HG02943 (cell line): Measurements from ENCODE around the gene RPRM.
"Not testable (repeated sequence)": the region's sequence is repeated elsewhere in the genome, so short reads cannot be mapped to it uniquely, and the experiment has no call there.

Source experiments
- ATAC-seq: cut with Tn5 transposase; IDR thresholded peaks from one replicate; pipeline ENCODE4 v1.9.1; 2021; ENCODE audit warnings: mild to moderate bottlenecking, low read depth, moderate library complexity; ENCODE audit not compliant: unreplicated experiment

Gene RPRM

DNA sequence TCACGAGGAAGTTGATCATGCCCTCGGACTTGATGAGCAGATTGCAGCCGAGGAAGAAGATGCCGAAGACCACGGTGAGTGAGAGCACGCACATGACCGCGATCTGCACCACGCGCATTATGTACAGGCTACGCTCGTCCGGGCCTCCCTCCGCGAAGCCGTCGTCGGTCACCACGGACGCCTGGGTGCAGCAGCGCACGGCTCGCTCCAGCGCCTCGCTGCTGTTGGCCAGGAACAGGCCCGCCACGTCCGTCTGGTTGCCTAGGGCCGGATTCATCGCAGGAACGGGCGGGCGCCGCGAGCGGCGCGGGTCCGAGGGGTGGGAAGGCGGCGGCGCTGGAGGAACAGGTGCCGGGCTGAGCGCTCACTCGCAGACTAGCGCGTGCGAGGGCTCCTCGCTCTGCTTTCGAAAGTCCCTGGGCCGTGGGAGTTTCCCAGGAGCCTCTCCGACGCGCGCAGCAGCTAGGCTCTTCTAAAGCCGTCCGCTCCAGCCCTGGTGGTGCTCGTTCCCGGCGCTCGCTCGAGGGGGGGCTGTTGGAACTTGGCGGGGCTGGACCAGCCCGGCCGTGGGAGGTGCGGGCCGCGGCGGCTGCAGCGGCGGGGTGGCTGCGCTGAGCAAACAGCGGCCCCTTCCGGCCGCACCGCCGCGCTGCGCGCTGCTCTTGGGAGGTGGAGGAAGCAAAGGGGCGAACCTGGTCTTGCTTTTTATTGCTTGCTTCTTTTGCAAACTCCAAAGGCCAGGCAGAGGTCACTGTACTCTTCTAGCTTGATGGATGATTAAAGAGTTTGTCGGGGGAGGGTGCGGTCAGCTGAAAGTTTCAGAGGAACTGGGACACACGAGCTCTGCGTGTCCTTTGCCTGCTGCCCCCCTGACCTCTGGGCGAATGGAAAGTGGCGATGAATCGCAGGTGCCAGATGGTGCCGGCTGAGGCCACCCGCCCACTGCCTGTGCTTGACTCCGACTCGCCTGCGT, at the start of gene RPRM:
TSS of gene RPRM (minus strand) at position 474 of the 973 bp plus-strand sequence. CDS start at position 277, 197 bp downstream.
- ATAC-seq: peak; percentile 87

DNA sequence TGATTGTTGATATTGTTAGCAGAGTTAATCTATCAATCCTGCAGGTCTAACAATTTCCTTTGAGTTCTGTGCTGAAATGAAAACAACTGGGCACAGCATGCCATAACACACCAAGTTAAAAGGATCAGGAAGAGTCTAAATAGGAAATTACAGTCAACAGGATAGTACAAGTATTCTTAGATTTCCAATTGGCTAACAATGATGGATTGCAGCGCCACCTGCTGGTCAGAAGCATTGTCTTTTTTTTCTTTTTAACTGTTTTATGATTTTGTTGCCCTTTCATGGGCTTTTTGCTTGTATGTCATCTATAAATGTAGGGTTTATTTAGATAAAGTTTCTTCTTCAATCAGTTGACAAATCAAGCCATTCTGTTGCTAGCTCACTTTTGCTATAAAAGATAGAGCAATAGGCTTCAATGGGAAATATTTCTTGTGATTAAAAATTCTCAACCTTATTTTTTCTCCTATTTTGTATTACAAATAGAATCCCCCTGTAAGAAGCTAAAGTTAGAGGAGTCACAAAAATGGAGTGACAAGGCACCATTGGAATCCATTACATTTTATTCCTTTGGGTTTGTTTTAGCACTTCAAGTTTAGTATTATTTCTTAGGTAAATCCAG, 40.8 kb upstream of the RPRM start:
- ATAC-seq: no peak

DNA sequence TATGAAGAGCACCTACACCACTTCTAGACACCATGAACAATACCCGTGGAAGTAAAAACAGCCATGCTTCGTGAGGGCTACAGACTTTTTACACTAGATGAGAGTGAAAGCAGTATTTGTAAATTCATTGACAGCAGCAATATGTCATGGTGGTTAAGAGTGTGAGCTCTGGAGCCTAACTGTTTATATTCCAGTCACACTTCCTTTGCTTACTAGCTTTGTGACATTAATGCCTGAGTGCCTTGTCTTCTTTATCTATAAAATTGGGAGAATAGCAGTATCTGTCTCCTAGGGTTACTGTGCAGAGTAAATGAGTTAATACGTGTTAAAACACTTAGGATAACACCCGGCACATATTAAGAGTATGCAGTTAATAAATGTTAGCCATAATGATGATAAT, 33.8 kb upstream of the RPRM start:
- ATAC-seq: no peak

DNA sequence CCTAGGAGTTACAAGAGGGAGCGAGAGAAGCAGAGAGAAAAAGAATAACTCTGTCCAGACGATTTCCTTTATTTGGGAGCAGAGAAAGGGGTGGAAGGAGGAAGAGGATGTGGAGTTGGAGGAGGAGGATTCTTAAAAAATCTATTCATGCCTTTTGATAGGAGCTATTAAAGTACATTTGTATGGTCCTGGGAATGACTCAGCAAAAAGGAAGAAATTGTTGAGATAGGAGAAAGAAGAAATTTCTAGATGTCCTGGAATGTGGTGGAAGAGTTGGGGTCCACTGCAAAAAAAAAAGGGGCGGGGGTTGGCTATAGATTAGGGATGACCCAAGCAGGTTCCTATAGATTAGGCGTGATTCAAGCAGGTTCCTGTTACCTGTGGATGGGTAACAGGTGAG, 32.4 kb upstream of the RPRM start:
- no peak for ATAC-seq

DNA sequence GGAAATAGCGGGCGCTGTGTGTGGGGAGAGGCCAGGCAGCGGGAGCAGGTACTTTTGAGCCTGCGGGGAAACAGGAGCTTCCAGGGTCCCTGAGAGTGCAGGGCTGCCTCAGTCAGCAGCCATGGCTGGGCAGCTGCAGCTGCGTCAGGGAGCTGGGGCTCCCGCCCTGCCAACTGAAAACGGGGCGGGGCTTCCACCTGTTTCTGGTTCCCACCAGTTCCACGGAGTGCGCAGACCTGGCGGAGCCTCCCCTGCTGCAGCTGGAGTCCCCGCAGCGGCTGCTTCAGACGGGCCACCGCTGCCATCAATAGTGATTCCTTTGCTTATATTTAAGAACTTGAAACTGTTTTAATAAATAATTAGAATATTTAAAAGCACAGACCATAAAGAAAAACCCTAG, 30.6 kb upstream of the RPRM start:
- ATAC-seq: no peak

DNA sequence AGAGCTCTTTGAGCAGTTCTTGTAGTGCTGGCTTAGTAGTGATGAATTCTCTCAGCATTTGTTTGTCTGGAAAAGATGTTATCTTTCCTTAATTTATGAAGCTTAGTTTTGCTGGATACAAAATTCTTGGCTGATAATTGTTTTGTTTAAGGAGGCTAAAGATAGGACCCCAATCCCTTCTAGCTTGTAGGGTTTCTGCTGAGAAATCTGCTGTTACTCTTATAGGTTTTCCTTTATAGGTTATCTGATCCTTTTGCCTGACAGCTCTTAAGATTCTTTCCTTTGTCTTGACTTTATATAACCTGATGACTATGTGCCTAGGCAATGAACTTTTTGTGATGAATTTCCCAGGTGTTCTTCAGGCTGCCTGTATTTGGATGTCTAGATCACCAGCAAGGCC, 27.9 kb upstream of the RPRM start:
- not testable (repeated sequence) for ATAC-seq

DNA sequence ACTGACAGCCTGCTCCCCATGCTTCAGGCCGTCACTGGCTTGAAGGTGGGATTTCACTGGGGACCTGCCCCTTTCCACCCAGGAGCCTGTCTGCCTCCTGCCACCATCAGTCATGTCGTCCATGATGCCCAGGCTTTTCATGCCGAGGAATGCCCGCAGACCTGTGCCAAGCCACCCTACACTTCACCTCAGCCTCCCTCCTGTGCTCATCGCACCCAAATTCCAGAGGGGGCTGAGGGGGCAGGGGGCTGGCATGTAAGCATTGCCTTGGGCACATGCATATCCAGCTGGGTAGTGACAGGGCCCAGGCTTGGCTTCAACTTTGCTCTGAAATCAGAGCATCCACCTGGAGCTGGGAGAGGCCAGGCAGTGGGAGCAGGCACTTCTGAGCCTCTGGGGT, 20.9 kb upstream of the RPRM start:
- no peak for ATAC-seq

DNA sequence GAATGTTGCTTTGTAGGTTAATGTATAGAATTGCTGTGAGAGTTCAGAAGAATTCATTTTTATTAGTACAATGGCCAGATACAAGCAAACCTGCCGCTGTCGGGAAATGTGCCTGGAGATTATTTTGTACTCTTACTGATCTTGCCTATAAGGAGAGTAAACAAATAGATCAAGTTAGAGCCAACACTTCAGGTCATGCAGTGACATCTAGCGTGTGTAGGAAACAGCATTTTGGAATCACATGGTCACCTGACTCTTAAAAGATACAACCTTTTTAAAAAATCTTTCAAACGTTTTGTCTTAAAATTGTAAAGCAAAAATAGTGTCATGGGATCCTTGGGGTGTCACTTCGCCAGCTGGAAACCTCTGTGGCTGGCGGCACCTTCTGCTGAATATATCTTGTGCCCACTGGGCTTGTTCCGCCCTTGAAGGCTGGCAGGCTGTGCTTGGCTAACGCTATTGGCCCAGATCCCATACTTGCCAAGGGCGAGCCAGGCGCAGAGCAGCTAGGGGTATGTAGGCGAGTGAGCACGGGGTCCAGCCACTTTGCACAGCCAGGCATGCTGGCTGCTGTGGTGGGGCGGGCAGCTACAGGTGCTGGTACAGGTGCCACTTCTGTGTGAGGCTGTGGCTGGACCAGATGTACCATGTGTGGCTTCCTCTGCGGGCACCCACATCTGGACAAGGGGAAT, 19.5 kb upstream of the RPRM start:
- no peak for ATAC-seq

DNA sequence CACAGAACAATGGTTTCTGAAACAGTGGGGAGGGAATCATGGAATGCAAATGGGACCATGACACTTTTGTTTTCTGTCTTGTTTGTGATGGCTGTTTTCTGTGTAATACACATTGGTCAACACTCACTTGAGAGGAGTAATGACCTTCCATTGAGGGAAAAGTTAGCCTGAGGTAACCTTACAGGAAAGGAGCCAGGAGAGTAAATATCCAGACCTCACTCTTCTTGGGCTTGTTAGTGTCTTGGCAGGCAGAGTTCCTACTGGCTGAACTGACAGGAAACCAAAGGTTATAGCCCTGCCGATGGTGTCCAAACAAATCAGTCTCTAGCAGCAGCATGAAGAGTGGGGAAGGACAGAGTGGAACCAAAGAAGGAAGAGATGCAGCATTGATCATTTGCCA, 17.2 kb upstream of the RPRM start:
- ATAC-seq: no peak

DNA sequence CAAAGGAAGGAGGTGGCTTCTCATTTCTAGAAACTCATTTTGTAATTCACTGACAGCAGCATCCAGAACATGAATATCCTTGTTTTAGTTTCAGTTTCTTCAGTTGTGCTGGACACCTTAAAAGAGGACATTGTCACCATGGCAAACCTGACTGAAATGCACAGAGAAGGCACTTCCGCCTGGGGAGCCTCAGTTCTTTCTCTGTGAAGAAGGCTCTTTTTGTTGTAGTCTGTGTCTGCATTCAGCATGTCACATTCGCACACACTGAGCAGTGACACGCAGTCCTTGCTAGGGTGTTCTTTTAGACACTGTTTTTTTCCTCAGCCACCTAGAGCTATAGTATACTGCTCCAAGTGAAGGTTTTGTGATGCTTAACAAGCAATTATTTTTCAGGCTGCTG, 9.5 kb upstream of the RPRM start:
- ATAC-seq: no peak

DNA sequence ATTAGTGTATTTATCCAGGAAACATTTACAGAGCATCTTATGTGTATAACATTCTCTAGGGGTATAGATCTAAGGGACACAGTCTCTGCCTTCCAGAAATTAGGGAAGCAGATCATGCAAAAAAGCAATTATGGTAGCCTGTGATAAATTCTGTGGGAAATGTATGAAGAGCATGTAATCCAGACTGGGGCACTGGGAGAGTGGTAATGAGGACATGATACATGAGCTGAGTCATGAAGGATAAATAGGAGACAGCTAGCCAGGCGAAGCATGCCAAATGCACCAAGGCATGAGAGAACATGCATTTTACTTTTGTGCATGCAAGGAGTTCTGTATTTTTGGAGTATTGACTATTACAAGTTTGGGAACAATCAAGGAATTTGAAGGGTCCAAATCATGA, 8.9 kb upstream of the RPRM start:
- no peak for ATAC-seq

DNA sequence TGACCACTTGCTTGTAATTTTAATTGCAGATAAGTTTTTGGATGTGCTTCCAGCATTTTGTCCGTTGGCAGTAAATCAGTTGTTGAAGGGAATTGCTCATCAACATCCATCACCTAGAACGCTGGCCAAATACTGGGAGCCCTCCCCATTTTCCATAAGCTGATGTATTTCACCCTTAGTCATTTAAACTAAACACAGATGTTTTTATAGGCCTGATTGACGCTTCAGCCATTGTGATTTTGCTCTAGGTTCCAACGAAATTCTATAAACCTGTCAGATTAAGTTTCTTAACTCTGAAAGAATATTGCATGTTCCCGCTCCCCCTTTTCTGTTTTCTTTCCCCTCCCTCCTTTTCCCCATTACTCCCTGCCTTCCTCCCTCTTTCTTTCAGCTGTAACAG, 1.0 kb upstream of the RPRM start:
- ATAC-seq: no peak

DNA sequence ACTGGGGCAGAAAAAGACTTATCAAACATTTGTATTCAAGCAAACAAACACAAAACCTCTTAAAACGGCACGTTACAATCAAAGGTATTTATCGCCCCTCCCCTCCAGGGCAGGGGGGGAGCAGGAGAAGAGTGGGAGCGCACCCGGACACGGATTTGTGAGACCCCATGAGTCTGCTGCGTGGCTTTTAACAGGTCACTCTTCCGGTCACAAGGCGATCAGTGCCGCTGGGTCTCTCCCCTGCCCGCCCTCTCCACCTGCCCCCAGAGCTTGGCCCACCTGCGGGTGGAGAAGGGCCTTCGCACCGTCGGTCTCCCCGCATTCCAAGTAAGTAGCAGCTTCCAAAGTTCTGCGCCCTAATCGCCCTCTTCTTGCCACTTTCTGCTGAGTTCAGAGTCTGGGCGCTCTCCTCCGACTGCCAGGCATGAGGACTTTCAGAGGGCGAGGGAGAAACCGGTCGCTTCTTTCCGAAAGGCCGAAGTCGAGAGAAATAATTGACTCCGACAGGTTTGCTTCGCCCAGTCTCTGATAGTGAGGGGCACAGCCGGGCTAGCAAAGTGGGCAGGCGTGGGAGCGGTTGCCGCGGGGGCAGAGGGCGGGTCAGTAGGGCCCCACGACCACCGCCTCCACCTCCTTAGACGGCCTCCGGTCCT, 800 bp downstream of the RPRM start:
- ATAC-seq: no peak

DNA sequence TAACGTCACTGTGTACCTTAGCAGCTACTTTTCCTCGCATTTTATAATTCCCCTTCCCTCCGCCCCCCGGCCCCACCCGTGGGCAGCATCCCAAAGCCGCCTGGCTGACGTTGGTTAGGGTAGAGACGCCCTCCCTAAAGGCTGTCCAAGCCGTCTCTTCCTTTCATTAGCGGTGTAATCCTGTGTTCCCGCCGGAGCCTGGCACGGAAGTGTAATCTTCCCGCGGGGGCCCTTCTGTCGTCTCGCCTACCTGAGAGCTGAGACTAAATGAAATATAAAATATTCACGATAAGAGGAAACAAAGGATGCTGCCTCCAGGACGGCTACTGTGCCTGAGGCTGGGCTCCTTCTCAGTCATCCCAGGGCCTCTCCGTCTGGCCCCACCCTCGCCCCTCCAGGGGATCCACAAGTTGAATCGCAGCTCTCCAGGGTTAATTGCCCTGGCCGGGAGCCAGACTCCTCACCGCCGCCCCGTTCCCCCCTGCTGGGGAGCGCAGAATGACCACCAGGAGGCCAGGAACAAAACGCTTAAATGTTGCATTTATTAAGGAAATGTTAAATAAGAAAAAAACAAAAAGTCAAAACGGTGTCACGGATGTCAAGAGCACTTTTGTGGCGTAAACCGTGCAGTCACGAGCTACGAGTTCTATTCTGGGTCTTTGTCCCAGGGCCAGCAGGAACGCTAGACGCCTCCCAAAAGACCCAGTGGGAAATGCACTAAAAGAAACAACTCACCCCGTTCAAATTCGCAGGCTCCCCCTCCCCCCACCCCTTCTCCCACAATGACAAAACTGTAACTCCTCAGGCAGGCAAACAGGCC, 1.5 kb downstream of the RPRM start:
- no peak for ATAC-seq

DNA sequence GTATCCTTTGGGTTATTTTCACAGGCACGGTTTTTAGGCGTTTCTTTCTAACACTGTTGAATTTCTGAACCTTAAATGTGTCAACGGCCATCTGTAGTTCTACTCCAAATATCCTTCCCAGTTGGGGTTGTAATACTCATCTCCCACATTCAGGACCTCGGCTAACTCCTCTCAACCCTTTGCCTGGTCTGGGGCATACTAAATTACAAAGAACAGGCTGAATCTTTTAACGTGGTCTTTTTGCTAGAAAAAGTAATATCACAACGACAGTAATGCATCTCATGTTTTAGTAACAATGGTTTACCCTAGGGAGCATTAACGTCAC, 2.1 kb downstream of the RPRM start:
- no peak for ATAC-seq

DNA sequence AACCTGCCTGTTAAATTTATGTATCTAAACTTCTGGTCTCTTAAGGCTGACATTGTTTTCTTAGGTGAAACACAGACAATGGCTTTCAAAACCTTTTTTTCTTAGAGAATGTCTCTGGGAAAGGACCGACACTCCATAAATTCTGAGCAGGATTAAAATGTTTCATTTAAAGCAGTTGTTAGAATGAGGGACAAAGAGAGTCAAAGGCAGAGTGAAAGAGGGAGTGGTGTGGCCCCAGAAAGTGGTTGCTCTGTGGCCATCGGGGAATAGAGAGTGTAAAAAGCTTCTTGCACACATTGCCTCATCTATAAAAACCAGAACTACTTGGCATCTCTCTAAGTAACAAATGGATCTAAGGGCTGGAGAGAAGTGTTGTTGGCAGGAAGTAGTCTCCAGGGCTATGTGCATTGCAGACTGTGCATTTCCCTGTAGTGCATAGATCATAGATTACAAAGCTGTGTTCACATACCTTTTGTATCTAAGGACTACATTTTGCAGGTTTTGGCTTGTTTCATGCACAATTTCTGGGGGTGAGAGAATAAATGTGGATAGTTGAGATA, 3.6 kb downstream of the RPRM start:
- ATAC-seq: no peak

DNA sequence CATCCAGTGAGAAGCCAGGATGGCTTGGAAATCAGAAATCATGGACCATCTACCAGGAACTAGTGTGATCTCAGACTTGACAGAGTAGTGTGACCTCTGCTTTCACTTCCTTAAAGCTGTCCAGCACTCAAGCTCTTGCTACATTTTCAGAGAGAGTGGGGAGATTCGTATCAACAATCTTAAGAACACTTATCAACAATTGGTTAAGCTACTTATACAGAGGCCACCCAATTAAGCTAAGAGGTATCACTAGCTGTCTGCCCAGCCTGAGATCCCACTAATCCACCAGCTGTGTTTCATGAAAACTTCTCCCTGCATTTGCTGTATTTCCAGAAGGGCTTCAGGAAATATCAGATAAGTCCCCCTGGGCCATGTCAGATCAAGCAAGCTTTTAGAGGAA, 4.2 kb downstream of the RPRM start:
- ATAC-seq: no peak

DNA sequence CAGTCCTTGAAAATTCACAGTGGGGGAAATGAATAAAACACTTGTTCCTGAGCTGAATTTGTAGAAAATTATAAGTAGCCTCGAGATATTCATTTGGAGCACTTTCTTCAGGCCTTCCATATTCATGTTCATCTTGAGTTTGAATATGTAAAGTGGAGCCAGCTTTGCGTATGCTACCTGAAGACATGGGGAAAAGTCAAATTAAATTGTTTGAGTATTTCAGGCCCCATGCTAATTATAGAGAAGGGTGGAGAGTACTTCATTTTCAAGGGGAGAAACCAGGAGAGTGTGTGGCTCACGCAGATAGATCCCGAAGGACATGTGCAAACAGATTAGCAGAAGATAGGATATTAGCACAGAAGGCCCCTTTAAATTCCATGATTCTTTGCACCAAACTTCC, 7.7 kb downstream of the RPRM start:
- no peak for ATAC-seq

DNA sequence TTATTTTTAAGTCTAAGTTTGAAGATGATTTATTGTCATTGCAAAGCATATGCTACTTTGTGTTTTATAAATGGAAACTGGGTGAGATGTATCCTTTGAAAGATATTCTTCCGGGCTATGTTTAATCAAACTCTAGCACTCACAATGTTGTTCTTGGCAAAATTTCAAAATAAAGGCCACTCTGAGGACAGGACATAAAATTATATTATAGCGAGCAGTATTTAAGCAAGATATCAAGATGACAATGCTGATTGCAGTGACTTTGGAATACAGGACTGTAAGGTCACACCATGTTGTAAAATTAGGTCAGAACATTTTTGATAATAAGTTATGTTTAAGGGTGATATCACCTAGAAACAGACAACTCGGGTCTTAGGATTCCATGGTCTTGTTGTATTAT, 14.2 kb downstream of the RPRM start:
- no peak for ATAC-seq

DNA sequence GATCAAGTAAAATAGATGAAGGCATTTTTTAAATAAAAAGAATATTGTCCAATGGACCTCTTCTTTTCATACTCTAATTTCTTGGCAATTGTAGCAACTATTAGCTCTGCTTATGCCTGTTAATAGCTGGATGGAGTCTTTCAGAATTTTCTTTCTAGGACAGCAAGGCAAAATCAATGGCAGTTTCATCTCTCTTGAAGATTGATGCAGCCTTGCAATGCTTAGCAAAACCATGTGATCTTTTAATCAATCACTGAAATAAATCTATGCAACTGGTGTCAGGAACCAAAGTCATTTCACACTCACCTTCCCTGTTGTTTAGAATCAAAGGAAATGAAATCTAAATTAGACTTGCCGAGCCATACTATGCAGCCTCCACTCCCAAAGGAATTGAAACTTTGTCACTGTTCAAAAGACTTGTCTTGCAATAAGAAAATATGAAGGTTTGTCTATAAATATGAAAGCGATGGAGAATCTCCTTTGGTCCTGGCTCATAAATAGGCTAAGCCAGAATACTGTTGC, 16.2 kb downstream of the RPRM start:
- no peak for ATAC-seq
